ENCODE measurements around the gene IGFL3.
A peak's percentile ranks its signal among the peaks of the same experiment; 100 is the strongest.

The IGFL3 gene

GRCh38 chr19:46150606-46151005, 26.1 kb upstream of the IGFL3 start:
- H3K4me3 ChIP-seq (replicated peaks in 1 of 2; ENCODE audit: low read depth in 2 of 2, low read length in 2 of 2): no peak overlapping the region
- no peak for DNase-seq (ENCODE audit: low read depth in 2 of 2)
- no peak for TF ChIP-seq CTCF (IDR thresholded peaks at IDR 0.05; ENCODE audit: low read depth, low read length)

- no peak for TF ChIP-seq CTCF (IDR thresholded peaks at IDR 0.05; ENCODE audit: low read depth, low read length)
- H3K4me3 ChIP-seq (replicated peaks in 1 of 2; ENCODE audit: low read depth in 2 of 2, low read length in 2 of 2): no peak within 1 kb of the TSS
- peak; percentile 7 to 66 for DNase-seq (ENCODE audit: low read depth in 2 of 2)
Measured at GRCh38 chr19:46147791-46148288, 23.4 kb upstream of the IGFL3 start, which contains the start of gene IGFL2. Gene IGFL2 (plus strand): TSS chr19:46148238. CDS start chr19:46148279, 41 bp downstream.

GRCh38 chr19:46147166-46147740, 22.8 kb upstream of the IGFL3 start:
- no peak overlapping the region for H3K4me3 ChIP-seq (replicated peaks in 1 of 2; ENCODE audit: low read depth in 2 of 2, low read length in 2 of 2)
- no peak for TF ChIP-seq CTCF (IDR thresholded peaks at IDR 0.05; ENCODE audit: low read depth, low read length)
- no peak for DNase-seq (ENCODE audit: low read depth in 2 of 2)

GRCh38 chr19:46144756-46145155, 20.3 kb upstream of the IGFL3 start:
- TF ChIP-seq CTCF (IDR thresholded peaks at IDR 0.05; ENCODE audit: low read depth, low read length): no peak
- DNase-seq (ENCODE audit: low read depth in 2 of 2): no peak
- H3K4me3 ChIP-seq (replicated peaks in 1 of 2; ENCODE audit: low read depth in 2 of 2, low read length in 2 of 2): no peak overlapping the region

GRCh38 chr19:46142294-46142693, 17.8 kb upstream of the IGFL3 start:
- H3K4me3 ChIP-seq (replicated peaks in 1 of 2; ENCODE audit: low read depth in 2 of 2, low read length in 2 of 2): no peak overlapping the region
- TF ChIP-seq CTCF (IDR thresholded peaks at IDR 0.05; ENCODE audit: low read depth, low read length): no peak
- no peak for DNase-seq (ENCODE audit: low read depth in 2 of 2)

- no peak for TF ChIP-seq CTCF (IDR thresholded peaks at IDR 0.05; ENCODE audit: low read depth, low read length)
- no peak for DNase-seq (ENCODE audit: low read depth in 2 of 2)
- H3K4me3 ChIP-seq (replicated peaks in 1 of 2; ENCODE audit: low read depth in 2 of 2, low read length in 2 of 2): no peak overlapping the region
Measured at GRCh38 chr19:46141421-46141820, 16.9 kb upstream of the IGFL3 start.
